ENCODE data around the gene ASTL.

Gene ASTL

DNA sequence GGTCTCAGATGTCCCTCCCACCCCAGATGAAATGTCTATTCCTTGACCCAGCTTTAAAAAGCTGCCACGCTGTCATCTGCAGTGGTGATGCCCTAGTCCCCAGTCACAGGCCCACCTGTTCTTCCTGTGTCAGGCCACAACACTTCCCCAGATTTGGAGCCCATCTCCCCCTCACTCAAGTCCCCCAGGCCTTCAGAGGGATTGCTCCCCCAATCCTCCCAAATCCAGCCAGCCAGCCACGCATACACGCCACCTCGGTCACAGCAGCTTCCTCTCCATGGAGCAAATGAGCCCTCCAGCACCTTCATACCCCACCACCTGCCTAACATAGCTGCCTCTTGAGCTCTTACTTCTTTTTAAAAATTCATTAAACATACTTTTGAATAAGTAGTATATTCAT is 7.8 kb downstream of the ASTL start:
- H3K9ac ChIP-seq (ENCODE audit: low read length in 5 of 5) = no peak overlapping the region
- no peaks in the 10 kb centered on the region for H3K36me3 ChIP-seq (ENCODE audit: control insufficient read depth in 5 of 5, insufficient read depth in 5 of 5, low read length in 5 of 5)
- H3K4me3 ChIP-seq (ENCODE audit: low read depth in 1 of 5, low read length in 5 of 5) = no peak overlapping the region
- peaks cover 0 to 16% (median 10%) of the 10 kb centered on the region in 5 donors for H3K27me3 ChIP-seq (ENCODE audit: control insufficient read depth in 5 of 5, insufficient read depth in 4 of 5, low read length in 5 of 5)
- no peaks in the 10 kb centered on the region for H3K4me1 ChIP-seq (ENCODE audit: control insufficient read depth in 5 of 5, insufficient read depth in 5 of 5, low read length in 5 of 5)
- no peak overlapping the region for H3K27ac ChIP-seq (ENCODE audit: low read depth, low read length)
- no peaks in the 10 kb centered on the region for H3K9me3 ChIP-seq (ENCODE audit: control insufficient read depth in 5 of 5, low read length in 5 of 5)

- Histone ChIP-seq H3K27me3 (ENCODE audit: control insufficient read depth in 5 of 5, insufficient read depth in 4 of 5, low read length in 5 of 5) (peaks cover 0 to 19% (median 9%) of the 10 kb centered on the region in 5 donors), H3K36me3 (ENCODE audit: control insufficient read depth in 5 of 5, insufficient read depth in 5 of 5, low read length in 5 of 5) (no peaks in the 10 kb centered on the region), H3K27ac (ENCODE audit: low read depth, low read length) (no peak overlapping the region), H3K4me3 (ENCODE audit: low read depth in 1 of 5, low read length in 5 of 5) (no peak overlapping the region), H3K4me1 (ENCODE audit: control insufficient read depth in 5 of 5, insufficient read depth in 5 of 5, low read length in 5 of 5) (no peaks in the 10 kb centered on the region), H3K9ac (ENCODE audit: low read length in 5 of 5) (no peak overlapping the region), H3K9me3 (ENCODE audit: control insufficient read depth in 5 of 5, low read length in 5 of 5) (no peaks in the 10 kb centered on the region)
Observed at GRCh38 chr2:96129528-96130120, 8.7 kb downstream of the ASTL start.

DNA sequence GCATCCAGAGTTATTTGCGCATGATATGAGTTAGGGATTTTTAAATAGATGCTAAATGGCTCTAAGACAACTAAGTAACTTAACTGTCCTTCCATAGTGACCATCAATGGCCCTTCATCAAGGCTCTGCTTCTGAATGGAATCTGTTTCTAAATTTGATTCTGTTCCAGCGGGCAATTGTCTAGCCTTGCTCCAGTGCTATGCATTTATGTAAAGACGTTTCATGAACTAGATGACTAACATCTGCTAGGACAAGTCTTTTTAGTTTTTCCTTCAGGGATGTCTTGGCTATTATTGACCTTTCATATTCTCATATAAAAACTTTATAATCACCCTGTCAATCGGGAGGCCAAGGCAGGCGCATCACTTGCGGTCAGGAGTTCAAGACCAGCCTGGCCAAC is 9.8 kb downstream of the ASTL start:
- no peak overlapping the region for H3K4me3 ChIP-seq (ENCODE audit: low read depth in 1 of 5, low read length in 5 of 5)

GRCh38 chr2:96124406-96125265 is 13.7 kb downstream of the ASTL start:
- Histone ChIP-seq H3K27me3 (ENCODE audit: control insufficient read depth in 5 of 5, insufficient read depth in 4 of 5, low read length in 5 of 5) (peaks cover 4 to 21% (median 11%) of the 10 kb centered on the region in 5 donors), H3K36me3 (ENCODE audit: control insufficient read depth in 5 of 5, insufficient read depth in 5 of 5, low read length in 5 of 5) (no peaks in the 10 kb centered on the region), H3K4me3 (ENCODE audit: low read depth in 1 of 5, low read length in 5 of 5) (no peak overlapping the region), H3K9me3 (ENCODE audit: control insufficient read depth in 5 of 5, low read length in 5 of 5) (no peaks in the 10 kb centered on the region), H3K27ac (ENCODE audit: low read depth, low read length) (no peak overlapping the region), H3K9ac (ENCODE audit: low read length in 5 of 5) (no peak overlapping the region), H3K4me1 (ENCODE audit: control insufficient read depth in 5 of 5, insufficient read depth in 5 of 5, low read length in 5 of 5) (no peaks in the 10 kb centered on the region)

More for the DNA sequence above, 9.8 kb downstream of the ASTL start:
- H3K27ac ChIP-seq (ENCODE audit: low read depth, low read length) = no peak overlapping the region
- H3K4me1 ChIP-seq (ENCODE audit: control insufficient read depth in 5 of 5, insufficient read depth in 5 of 5, low read length in 5 of 5) = no peaks in the 10 kb centered on the region
- no peaks in the 10 kb centered on the region for H3K9me3 ChIP-seq (ENCODE audit: control insufficient read depth in 5 of 5, low read length in 5 of 5)
- no peak overlapping the region for H3K9ac ChIP-seq (ENCODE audit: low read length in 5 of 5)
- peaks cover 0 to 14% (median 6%) of the 10 kb centered on the region in 5 donors for H3K27me3 ChIP-seq (ENCODE audit: control insufficient read depth in 5 of 5, insufficient read depth in 4 of 5, low read length in 5 of 5)
- no peaks in the 10 kb centered on the region for H3K36me3 ChIP-seq (ENCODE audit: control insufficient read depth in 5 of 5, insufficient read depth in 5 of 5, low read length in 5 of 5)

GRCh38 chr2:96123936-96124335 is 14.4 kb downstream of the ASTL start:
- Histone ChIP-seq H3K9ac (ENCODE audit: low read length in 5 of 5) (no peak overlapping the region), H3K4me3 (ENCODE audit: low read depth in 1 of 5, low read length in 5 of 5) (no peak overlapping the region), H3K27me3 (ENCODE audit: control insufficient read depth in 5 of 5, insufficient read depth in 4 of 5, low read length in 5 of 5) (peaks cover 11 to 28% (median 12%) of the 10 kb centered on the region in 5 donors), H3K9me3 (ENCODE audit: control insufficient read depth in 5 of 5, low read length in 5 of 5) (no peaks in the 10 kb centered on the region), H3K27ac (ENCODE audit: low read depth, low read length) (no peak overlapping the region), H3K36me3 (ENCODE audit: control insufficient read depth in 5 of 5, insufficient read depth in 5 of 5, low read length in 5 of 5) (no peaks in the 10 kb centered on the region), H3K4me1 (ENCODE audit: control insufficient read depth in 5 of 5, insufficient read depth in 5 of 5, low read length in 5 of 5) (no peaks in the 10 kb centered on the region)

DNA sequence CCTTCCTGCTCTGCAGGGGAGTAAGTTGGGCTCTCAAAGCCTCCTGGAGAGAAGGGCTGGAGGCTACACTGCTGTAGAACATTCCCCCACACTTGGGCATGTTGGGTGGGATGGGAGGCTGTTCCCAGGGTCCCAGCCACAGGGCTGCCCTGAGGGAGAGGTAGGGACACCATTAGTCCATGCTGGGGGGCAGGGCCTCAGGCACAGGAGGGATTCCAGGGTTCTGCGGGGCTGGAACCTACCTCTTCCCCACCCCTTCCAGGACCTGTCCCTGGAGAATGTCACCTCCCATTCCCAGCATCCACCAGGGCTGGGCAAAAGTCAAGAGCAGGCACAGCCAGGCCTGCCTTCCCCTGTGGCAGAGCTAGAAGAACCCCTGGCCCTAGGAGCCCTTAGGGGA is 15.0 kb downstream of the ASTL start:
- no peak overlapping the region for H3K9ac ChIP-seq (ENCODE audit: low read length in 5 of 5)
- peaks cover 15 to 33% (median 18%) of the 10 kb centered on the region in 5 donors for H3K27me3 ChIP-seq (ENCODE audit: control insufficient read depth in 5 of 5, insufficient read depth in 4 of 5, low read length in 5 of 5)
- no peaks in the 10 kb centered on the region for H3K36me3 ChIP-seq (ENCODE audit: control insufficient read depth in 5 of 5, insufficient read depth in 5 of 5, low read length in 5 of 5)
- H3K9me3 ChIP-seq (ENCODE audit: control insufficient read depth in 5 of 5, low read length in 5 of 5) = no peaks in the 10 kb centered on the region
- no peaks in the 10 kb centered on the region for H3K4me1 ChIP-seq (ENCODE audit: control insufficient read depth in 5 of 5, insufficient read depth in 5 of 5, low read length in 5 of 5)
- no peak overlapping the region for H3K4me3 ChIP-seq (ENCODE audit: low read depth in 1 of 5, low read length in 5 of 5)
- H3K27ac ChIP-seq (ENCODE audit: low read depth, low read length) = no peak overlapping the region

GRCh38 chr2:96122391-96122790 is 15.9 kb downstream of the ASTL start:
- H3K27ac ChIP-seq (ENCODE audit: low read depth, low read length) = no peak overlapping the region
- no peak overlapping the region for H3K4me3 ChIP-seq (ENCODE audit: low read depth in 1 of 5, low read length in 5 of 5)
- H3K4me1 ChIP-seq (ENCODE audit: control insufficient read depth in 5 of 5, insufficient read depth in 5 of 5, low read length in 5 of 5) = peaks cover 0 to 3% (median 0%) of the 10 kb centered on the region in 5 donors
- peaks cover 24 to 42% (median 26%) of the 10 kb centered on the region in 5 donors for H3K27me3 ChIP-seq (ENCODE audit: control insufficient read depth in 5 of 5, insufficient read depth in 4 of 5, low read length in 5 of 5)
- no peaks in the 10 kb centered on the region for H3K36me3 ChIP-seq (ENCODE audit: control insufficient read depth in 5 of 5, insufficient read depth in 5 of 5, low read length in 5 of 5)
- H3K9me3 ChIP-seq (ENCODE audit: control insufficient read depth in 5 of 5, low read length in 5 of 5) = no peaks in the 10 kb centered on the region
- H3K9ac ChIP-seq (ENCODE audit: low read length in 5 of 5) = no peak overlapping the region

DNA sequence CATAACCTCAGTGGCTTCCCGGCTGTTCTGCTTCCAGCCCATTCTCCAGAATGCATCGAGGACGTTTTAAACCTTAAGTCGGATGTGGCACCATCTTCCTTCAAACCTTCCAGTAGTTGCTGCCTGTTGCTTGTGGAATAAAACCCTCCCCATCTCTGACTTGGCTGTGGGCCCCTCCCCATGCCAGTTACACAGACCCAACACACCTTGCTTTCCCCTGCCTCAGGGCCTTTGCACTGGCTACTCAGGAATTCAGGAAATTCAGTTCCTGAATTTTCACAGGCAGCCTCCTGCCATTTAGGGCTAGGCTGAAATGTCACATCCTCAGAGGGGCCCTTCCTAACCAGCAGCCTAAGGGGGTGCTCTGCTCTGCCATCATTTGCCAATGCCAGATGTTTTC is 16.9 kb downstream of the ASTL start:
- H3K4me1 ChIP-seq (ENCODE audit: control insufficient read depth in 5 of 5, insufficient read depth in 5 of 5, low read length in 5 of 5) = peaks cover 0 to 12% (median 4%) of the 10 kb centered on the region in 5 donors
- H3K27me3 ChIP-seq (ENCODE audit: control insufficient read depth in 5 of 5, insufficient read depth in 4 of 5, low read length in 5 of 5) = peaks cover 27 to 46% (median 30%) of the 10 kb centered on the region in 5 donors
- H3K9me3 ChIP-seq (ENCODE audit: control insufficient read depth in 5 of 5, low read length in 5 of 5) = no peaks in the 10 kb centered on the region
- no peak overlapping the region for H3K9ac ChIP-seq (ENCODE audit: low read length in 5 of 5)
- H3K27ac ChIP-seq (ENCODE audit: low read depth, low read length) = no peak overlapping the region
- no peak overlapping the region for H3K4me3 ChIP-seq (ENCODE audit: low read depth in 1 of 5, low read length in 5 of 5)
- no peaks in the 10 kb centered on the region for H3K36me3 ChIP-seq (ENCODE audit: control insufficient read depth in 5 of 5, insufficient read depth in 5 of 5, low read length in 5 of 5)

- Histone ChIP-seq H3K36me3 (ENCODE audit: control insufficient read depth in 5 of 5, insufficient read depth in 5 of 5, low read length in 5 of 5) (no peaks in the 10 kb centered on the region), H3K4me3 (ENCODE audit: low read depth in 1 of 5, low read length in 5 of 5) (no peak overlapping the region), H3K27me3 (ENCODE audit: control insufficient read depth in 5 of 5, insufficient read depth in 4 of 5, low read length in 5 of 5) (peaks cover 28 to 49% (median 32%) of the 10 kb centered on the region in 5 donors), H3K4me1 (ENCODE audit: control insufficient read depth in 5 of 5, insufficient read depth in 5 of 5, low read length in 5 of 5) (peaks cover 0 to 17% (median 7%) of the 10 kb centered on the region in 5 donors), H3K9me3 (ENCODE audit: control insufficient read depth in 5 of 5, low read length in 5 of 5) (no peaks in the 10 kb centered on the region), H3K27ac (ENCODE audit: low read depth, low read length) (no peak overlapping the region), H3K9ac (ENCODE audit: low read length in 5 of 5) (no peak overlapping the region)
Observed at GRCh38 chr2:96120991-96121390, 17.3 kb downstream of the ASTL start.

- H3K36me3 ChIP-seq (ENCODE audit: control insufficient read depth in 5 of 5, insufficient read depth in 5 of 5, low read length in 5 of 5) = no peaks in the 10 kb centered on the region
- H3K4me3 ChIP-seq (ENCODE audit: low read depth in 1 of 5, low read length in 5 of 5) = no peak overlapping the region
- H3K27ac ChIP-seq (ENCODE audit: low read depth, low read length) = no peak overlapping the region
- no peak overlapping the region for H3K9ac ChIP-seq (ENCODE audit: low read length in 5 of 5)
- peaks cover 0 to 18% (median 10%) of the 10 kb centered on the region in 5 donors for H3K4me1 ChIP-seq (ENCODE audit: control insufficient read depth in 5 of 5, insufficient read depth in 5 of 5, low read length in 5 of 5)
- peaks cover 33 to 55% (median 37%) of the 10 kb centered on the region in 5 donors for H3K27me3 ChIP-seq (ENCODE audit: control insufficient read depth in 5 of 5, insufficient read depth in 4 of 5, low read length in 5 of 5)
- H3K9me3 ChIP-seq (ENCODE audit: control insufficient read depth in 5 of 5, low read length in 5 of 5) = no peaks in the 10 kb centered on the region
Observed at GRCh38 chr2:96120091-96120720, 18.1 kb downstream of the ASTL start.

All from subcutaneous abdominal adipose tissue (tissue), 5 donors.